GM12892 (cell line): ENCODE results near the gene SPECC1.

Experiments used
- POLR2A ChIP-seq: IDR thresholded peaks from 2 replicates; pipeline ENCODE4 v1.6.1; 2011; ENCODE audit warnings: low read depth, low read length, control low read depth
- POLR2AphosphoS5 ChIP-seq: IDR thresholded peaks from 2 replicates; pipeline ENCODE4 v1.6.1; 2011; ENCODE audit warnings: low read depth, low read length, control low read depth

GRCh38 chr17:20291853-20292252, 282.7 kb downstream of the SPECC1 start:
- TF ChIP-seq POLR2A (no peak), POLR2AphosphoS5 (no peak)
